H9 (cell line): ENCODE results near the gene PRIM2. TPM values are rescaled to one million over a fixed set of nuclear protein-coding genes. Genes with fewer than 3 reads are reported as not detected.
A peak's percentile ranks its signal among the peaks of the same experiment; 100 is the strongest.
"Not testable (repeated sequence)": the region's sequence is repeated elsewhere in the genome, so short reads cannot be mapped to it uniquely, and the experiment has no call there.

Source experiments
- DNase-seq: peaks from one replicate; pipeline ENCODE4 v3.0.0-alpha.2; 2017
- H2AFZ ChIP-seq: one replicate; pipeline ENCODE4 v1.6.1; 2013; ENCODE audit warnings: mild to moderate bottlenecking, low read length, control low read depth, moderate library complexity
- H2AK5ac ChIP-seq: 2 replicates; pipeline ENCODE4 v1.6.1; 2013; ENCODE audit warnings: low read length, control low read depth, mixed read lengths; ENCODE audit not compliant: insufficient read length
- H2BK120ac ChIP-seq: one replicate; pipeline ENCODE4 v1.6.1; 2013; ENCODE audit warnings: low read depth, mild to moderate bottlenecking, low read length, control low read depth, inconsistent platforms; ENCODE audit not compliant: poor library complexity, severe bottlenecking
- H2BK12ac ChIP-seq: 2 replicates; pipeline ENCODE4 v1.6.1; 2013; ENCODE audit warnings: low read length, control low read depth, mixed read lengths, low read depth; ENCODE audit not compliant: insufficient read length
- H2BK15ac ChIP-seq: 2 replicates; pipeline ENCODE4 v1.6.1; 2013; ENCODE audit warnings: low read depth, low read length, control low read depth
- H2BK20ac ChIP-seq: one replicate; pipeline ENCODE4 v1.6.1; 2013; ENCODE audit warnings: low read depth, mild to moderate bottlenecking, low read length, control low read depth, inconsistent platforms; ENCODE audit not compliant: poor library complexity, severe bottlenecking
- H2BK5ac ChIP-seq: 2 replicates; pipeline ENCODE4 v1.6.1; 2013; ENCODE audit warnings: low read length, control low read depth, mixed read lengths; ENCODE audit not compliant: insufficient read length
- H3K14ac ChIP-seq: 2 replicates; pipeline ENCODE4 v1.6.1; 2013; ENCODE audit warnings: low read length, control low read depth; ENCODE audit not compliant: insufficient read depth
- H3K18ac ChIP-seq: 2 replicates; pipeline ENCODE4 v1.6.1; 2013; ENCODE audit warnings: low read depth, mild to moderate bottlenecking, mixed read lengths, low read length, control low read depth; ENCODE audit not compliant: insufficient read length
- H3K23ac ChIP-seq: 2 replicates; pipeline ENCODE4 v1.6.1; 2013; ENCODE audit warnings: low read length, control low read depth, mixed read lengths, low read depth; ENCODE audit not compliant: insufficient read length
- H3K23me2 ChIP-seq: 2 replicates; pipeline ENCODE4 v1.6.1; 2013; ENCODE audit warnings: low read depth, mild to moderate bottlenecking, mixed read lengths, low read length, control low read depth; ENCODE audit not compliant: insufficient read length, poor library complexity, severe bottlenecking
- H3K27ac ChIP-seq: 2 replicates; pipeline ENCODE4 v1.5.1; 2013; ENCODE audit warnings: low read length, control low read depth, mixed read lengths, low read depth; ENCODE audit not compliant: insufficient read length
- H3K27me3 ChIP-seq: 2 replicates; pipeline ENCODE4 v1.6.1; 2013; ENCODE audit warnings: low read length, control low read depth, inconsistent platforms; ENCODE audit not compliant: insufficient read depth
- H3K4ac ChIP-seq: 2 replicates; pipeline ENCODE4 v1.6.1; 2013; ENCODE audit warnings: low read depth, mild to moderate bottlenecking, control low read depth, inconsistent platforms, low read length, moderate library complexity
- H3K4me1 ChIP-seq: 2 replicates; pipeline ENCODE4 v1.6.1; 2013; ENCODE audit warnings: low read length, control low read depth, inconsistent platforms; ENCODE audit not compliant: insufficient read depth
- H3K4me2 ChIP-seq: 2 replicates; pipeline ENCODE4 v1.6.1; 2013; ENCODE audit warnings: low read length, control low read depth, mixed read lengths; ENCODE audit not compliant: insufficient read length, insufficient read depth
- H3K56ac ChIP-seq: 2 replicates; pipeline ENCODE4 v1.6.1; 2013; ENCODE audit warnings: low read depth, mild to moderate bottlenecking, mixed read lengths, low read length, control low read depth; ENCODE audit not compliant: insufficient read length
- H3K79me1 ChIP-seq: 2 replicates; pipeline ENCODE4 v1.6.1; 2013; ENCODE audit warnings: low read depth, mild to moderate bottlenecking, moderate library complexity, low read length, control low read depth, inconsistent platforms; ENCODE audit not compliant: insufficient read depth, poor library complexity, severe bottlenecking
- H3K79me2 ChIP-seq: 2 replicates; pipeline ENCODE4 v1.6.1; 2013; ENCODE audit warnings: low read length, control low read depth, inconsistent platforms; ENCODE audit not compliant: insufficient read depth
- H3K9ac ChIP-seq: 2 replicates; pipeline ENCODE4 v1.6.1; 2013; ENCODE audit warnings: low read length, control low read depth, mixed read lengths; ENCODE audit not compliant: insufficient read length; ENCODE audit errors: extremely low read depth
- H3K9me3 ChIP-seq: one replicate; pipeline ENCODE4 v1.6.1; 2013; ENCODE audit warnings: low read depth, low read length, inconsistent platforms; ENCODE audit not compliant: control insufficient read depth
- H3T11ph ChIP-seq: one replicate; pipeline ENCODE4 v1.6.1; 2013; ENCODE audit warnings: mild to moderate bottlenecking, low read length, control low read depth, inconsistent platforms
- H4K20me1 ChIP-seq: one replicate; pipeline ENCODE4 v1.6.1; 2013; ENCODE audit not compliant: control insufficient read depth, insufficient read length, insufficient read depth
- H4K5ac ChIP-seq: 2 replicates; pipeline ENCODE4 v1.6.1; 2013; ENCODE audit warnings: low read depth, mild to moderate bottlenecking, mixed read lengths, low read length, control low read depth; ENCODE audit not compliant: insufficient read length
- H4K8ac ChIP-seq: replicated peaks from 2 replicates; pipeline ENCODE4 v1.6.1; 2013; ENCODE audit warnings: low read length, control low read depth, mixed read lengths, low read depth; ENCODE audit not compliant: insufficient read length
- H4K91ac ChIP-seq: 2 replicates; pipeline ENCODE4 v1.6.1; 2013; ENCODE audit warnings: low read depth, mild to moderate bottlenecking, moderate library complexity, mixed read lengths, low read length, control low read depth; ENCODE audit not compliant: insufficient read length
- H3K27ac Mint-ChIP-seq, 3 experiments: 2 replicates in 2 of 3; 3 replicates in 1 of 3; pipeline ENCODE4 v1.8.0; 2020 to 2021; ENCODE audit warnings: mixed read lengths in 3 of 3, mild to moderate bottlenecking in 1 of 3, moderate library complexity in 1 of 3
- H3K27me3 Mint-ChIP-seq: 2 replicates; pipeline ENCODE4 v1.8.0; 2021; ENCODE audit warnings: low read depth, mild to moderate bottlenecking, moderate library complexity, mixed read lengths
- H3K36me3 Mint-ChIP-seq, 3 experiments: 2 replicates in 2 of 3; 3 replicates in 1 of 3; pipeline ENCODE4 v1.8.0; 2020 to 2021; ENCODE audit warnings: low read depth in 3 of 3, mixed read lengths in 3 of 3; ENCODE audit not compliant: insufficient read depth in 1 of 3
- H3K4me1 Mint-ChIP-seq, 2 experiments: 2 replicates each; pipeline ENCODE4 v1.8.0; 2020; ENCODE audit warnings: mixed read lengths in 2 of 2
- H3K4me3 Mint-ChIP-seq, 2 experiments: 2 replicates in 1 of 2; 3 replicates in 1 of 2; pipeline ENCODE4 v1.8.0; 2020 to 2021; ENCODE audit warnings: mild to moderate bottlenecking in 2 of 2, mixed read lengths in 2 of 2, moderate library complexity in 1 of 2
- H3K9me3 Mint-ChIP-seq, 2 experiments: 2 replicates in 1 of 2; 3 replicates in 1 of 2; pipeline ENCODE4 v1.8.0; 2020; ENCODE audit warnings: mild to moderate bottlenecking in 2 of 2, mixed read lengths in 2 of 2, moderate library complexity in 1 of 2
- WGBS: extraction: QIAGEN DNeasy Blood & Tissue Kit; methylation state at CpG from one replicate; pipeline ENCODE4 v1.1.7; 2013; ENCODE audit warnings: missing lambda C conversion rate, low lambda C conversion rate, mixed read lengths; ENCODE audit not compliant: insufficient read length; ENCODE audit errors: extremely low coverage; 5-methylcytosine and 5-hydroxymethylcytosine counted together
- total RNA-seq: library from RNA; stranded (reverse); gene quantifications from 2 replicates; pipeline ENCODE4 v1.2.1, GENCODE V29; 2021

Gene PRIM2
- total RNA-seq, 1 experiment from 2014 or later = 43.0 TPM

GRCh38 chr6:57516776-57517175 lies 199.3 kb downstream of the PRIM2 start:
- not testable (repeated sequence) for H3K14ac ChIP-seq, H4K20me1 ChIP-seq, H3K9ac ChIP-seq, H3K9me3 Mint-ChIP-seq, H2BK20ac ChIP-seq, H4K8ac ChIP-seq, H3K56ac ChIP-seq, H4K91ac ChIP-seq, H3K27me3 ChIP-seq, H2AFZ ChIP-seq, H3K36me3 Mint-ChIP-seq, H3K27me3 Mint-ChIP-seq, H3K4me3 Mint-ChIP-seq, H3K4me2 ChIP-seq, H2BK12ac ChIP-seq, H3K4ac ChIP-seq, H3K9me3 ChIP-seq, H3K23me2 ChIP-seq, H4K5ac ChIP-seq, H3K23ac ChIP-seq, DNase-seq, H3K79me1 ChIP-seq, H2BK5ac ChIP-seq, H3K18ac ChIP-seq, H3K79me2 ChIP-seq, H3T11ph ChIP-seq, H2BK15ac ChIP-seq, H3K27ac ChIP-seq, H2BK120ac ChIP-seq, H3K4me1 ChIP-seq, H2AK5ac ChIP-seq
- WGBS = no CpG with 5 or more reads among the region's 3 CpGs
- peaks cover 43 to 48% of the 10 kb centered on the region in 2 experiments for H3K4me1 Mint-ChIP-seq
- H3K27ac Mint-ChIP-seq = peak overlapping the region; percentile 61 to 72 (median 68); a peak in 4 of 7 replicates

DNA sequence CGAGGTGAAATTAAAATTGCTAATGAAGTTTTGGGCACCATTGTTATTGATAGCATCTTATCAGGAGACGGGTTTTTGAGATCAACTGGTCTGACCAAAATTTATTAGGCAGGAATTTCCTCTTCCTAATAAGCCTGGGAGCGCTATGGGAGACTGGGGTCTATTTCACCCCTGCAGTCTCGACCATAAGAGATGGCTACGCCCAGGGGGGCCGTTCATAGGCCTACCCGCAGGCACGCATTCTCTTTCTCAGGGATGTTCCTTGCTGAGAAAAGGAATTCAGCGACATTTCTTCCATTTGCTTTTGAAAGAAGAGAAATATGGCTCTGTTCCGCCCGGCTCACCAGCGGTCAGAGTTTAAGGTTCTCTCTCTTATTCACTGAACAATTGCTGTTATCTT lies 201.8 kb downstream of the PRIM2 start:
- not testable (repeated sequence) for H2BK12ac ChIP-seq, H3K4me2 ChIP-seq, H3K4me1 ChIP-seq, H2AFZ ChIP-seq, H3K36me3 Mint-ChIP-seq, H4K20me1 ChIP-seq, H3K79me1 ChIP-seq, H3K18ac ChIP-seq, H4K8ac ChIP-seq, H3K4ac ChIP-seq, H3K9me3 ChIP-seq, H3K27me3 ChIP-seq, H3K23me2 ChIP-seq, H3K79me2 ChIP-seq, H2BK20ac ChIP-seq, H3K9me3 Mint-ChIP-seq, H2AK5ac ChIP-seq, H3K27me3 Mint-ChIP-seq, H3K14ac ChIP-seq, H4K5ac ChIP-seq, H4K91ac ChIP-seq, H3T11ph ChIP-seq, H3K9ac ChIP-seq, H2BK120ac ChIP-seq, H3K27ac ChIP-seq, H2BK5ac ChIP-seq, H3K23ac ChIP-seq, H3K56ac ChIP-seq, H2BK15ac ChIP-seq
- Mint-ChIP-seq H3K4me3 (peak overlapping the region; percentile 55 to 74), H3K27ac (peak overlapping the region; percentile 88 to 100 (median 97)), H3K4me1 (peaks cover 46 to 49% of the 10 kb centered on the region in 2 experiments)
- DNase-seq = peak; percentile 58
- no CpG with 5 or more reads among the region's 12 CpGs for WGBS
